Panc1 (cell line): ENCODE data around the gene HSF2BP. TPM values are rescaled to one million over a fixed set of nuclear protein-coding genes. Genes with fewer than 3 reads are reported as not detected.

Experiments used
- ATAC-seq: fragments of 200-7000 bp; cut with Tn5 transposase; 2 replicates; pipeline ENCODE4 v1.9.1; 2020; ENCODE audit warnings: mild to moderate bottlenecking, moderate library complexity
- BruUV-seq: library from RNA; stranded (reverse); fragments of 400-500 nt; replicated peaks from 2 replicates; lab custom pipeline; 2021; lab: Mats Ljungman, UMichigan
- CTCF ChIA-PET: fragments of 300-600 bp; sonication (Branson Sonifier 250); formaldehyde crosslinking; loops from one replicate; lab custom pipeline; 2022; ENCODE audit warnings: antibody characterized with exemption; lab: Charles Lee
- POLR2A ChIA-PET: fragments of 300-600 bp; sonication (Branson Sonifier 250); formaldehyde crosslinking; loops from one replicate; lab custom pipeline; 2022; ENCODE audit warnings: antibody characterized with exemption; lab: Charles Lee
- DNase-seq: peaks from one replicate; pipeline ENCODE4 v3.0.0-alpha.2; 2010; ENCODE audit warnings: low read depth, low spot score
- H3K27ac ChIP-seq: 2 replicates; pipeline ENCODE4 v1.5.1; 2011; ENCODE audit warnings: mild to moderate bottlenecking, low read length, inconsistent platforms
- H3K27me3 ChIP-seq: fragments of 200-500 bp; sonication (Bioruptor generic); 2 replicates; pipeline ENCODE4 v1.6.0; 2014; ENCODE audit warnings: low read length, inconsistent platforms; ENCODE audit not compliant: control insufficient read depth, insufficient read depth
- H3K36me3 ChIP-seq: fragments of 200-500 bp; sonication (Bioruptor generic); 2 replicates; pipeline ENCODE4 v1.5.1; 2014; ENCODE audit warnings: inconsistent platforms, mild to moderate bottlenecking, low read length, moderate library complexity; ENCODE audit not compliant: control insufficient read depth, insufficient read depth
- H3K4me1 ChIP-seq: 2 replicates; pipeline ENCODE4 v1.5.1; 2011; ENCODE audit warnings: inconsistent platforms, mild to moderate bottlenecking, low read length, moderate library complexity; ENCODE audit not compliant: control insufficient read depth, insufficient read depth
- H3K4me3 ChIP-seq, 2 experiments: 2 replicates each; pipeline ENCODE4 v1.5.1; 2011 to 2012; ENCODE audit warnings: low read depth in 2 of 2, low read length in 2 of 2, mild to moderate bottlenecking in 2 of 2, inconsistent platforms in 1 of 2, moderate library complexity in 1 of 2
- H3K9me3 ChIP-seq: fragments of 200-500 bp; sonication (Bioruptor generic); 2 replicates; pipeline ENCODE4 v1.5.1; 2014; ENCODE audit warnings: low read depth, mild to moderate bottlenecking, inconsistent platforms, low read length, moderate library complexity; ENCODE audit not compliant: control insufficient read depth, insufficient read depth
- POLR2AphosphoS5 ChIP-seq: IDR thresholded peaks from 2 replicates; pipeline ENCODE4 v1.6.1; 2012; ENCODE audit warnings: mild to moderate bottlenecking, low read depth, low read length, moderate library complexity
- SIN3A ChIP-seq: IDR thresholded peaks from 2 replicates; pipeline ENCODE4 v1.6.1; 2012; ENCODE audit warnings: low read depth, mild to moderate bottlenecking, low read length, moderate library complexity, borderline replicate concordance; ENCODE audit not compliant: insufficient read depth
- TCF7L2 ChIP-seq: IDR thresholded peaks from 2 replicates; pipeline ENCODE4 v1.6.1; 2011; ENCODE audit warnings: mild to moderate bottlenecking, low read depth, low read length, inconsistent platforms
- in situ Hi-C: cut with HindIII; loops from 2 replicates; pipeline ENCODE4 v1.10.0; 2016; ENCODE audit warnings: low sequenced_read_pairs, low pct_unique_long_range_greater_than_20kb
- intact Hi-C: fragments of 100-400 bp; cut with micrococcal nuclease; formaldehyde crosslinking; loops from one replicate; pipeline ENCODE4 v1.10.0; 2022; ENCODE audit not compliant: unreplicated experiment
- total RNA-seq: library from RNA; stranded (reverse); gene quantifications from one replicate; pipeline ENCODE4 v1.2.1, GENCODE V29; 2021; ENCODE audit not compliant: unreplicated experiment
- TF ChIP-seq, protein P1 (sequence below), 2 experiments: IDR thresholded peaks; 2 replicates each; pipeline ENCODE4 v1.6.1; 2011 to 2012; ENCODE audit warnings: low read depth in 2 of 2, control low read depth in 1 of 2, low read length in 1 of 2, mild to moderate bottlenecking in 1 of 2, moderate library complexity in 1 of 2; ENCODE audit not compliant: insufficient read depth in 1 of 2
- TF ChIP-seq, protein P2 (sequence below): fragments of 450-650 bp; IDR thresholded peaks from 2 replicates; pipeline ENCODE4 v1.5.1; 2017; ENCODE audit warnings: mild to moderate bottlenecking

The HSF2BP gene
- total RNA-seq, 1 experiment from 2014 or later = 4.2 TPM

DNA sequence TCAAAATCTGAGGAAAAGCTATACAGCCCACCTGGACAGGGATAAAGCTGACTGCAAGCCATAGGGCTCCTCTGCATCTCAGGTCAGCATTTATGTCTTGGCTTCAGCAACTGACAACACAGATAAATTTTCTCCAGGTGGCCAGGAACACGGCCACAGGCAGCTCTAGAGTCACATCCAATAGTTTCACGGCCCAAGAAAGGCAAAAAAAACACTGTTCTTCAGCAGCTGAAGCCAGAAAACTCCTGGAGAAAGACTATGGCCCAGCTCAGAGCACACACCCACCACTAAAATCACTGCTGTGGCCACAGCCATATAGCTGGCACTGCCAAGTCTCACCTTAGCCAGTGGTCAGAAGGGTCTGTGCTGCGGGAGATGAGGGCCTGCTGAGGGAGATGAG, 77.8 kb downstream of the HSF2BP start:
- ATAC-seq (no peak), DNase-seq (no peak)
- in situ Hi-C loops = no loop called here
- ChIA-PET POLR2A (no interaction called here), CTCF (interaction anchor here (0.6 kb wide), 1 partner anchor 769 kb away, joined by 4 read pairs; no protein-coding TSS in a partner anchor)
- TF ChIP-seq, protein P1, sequence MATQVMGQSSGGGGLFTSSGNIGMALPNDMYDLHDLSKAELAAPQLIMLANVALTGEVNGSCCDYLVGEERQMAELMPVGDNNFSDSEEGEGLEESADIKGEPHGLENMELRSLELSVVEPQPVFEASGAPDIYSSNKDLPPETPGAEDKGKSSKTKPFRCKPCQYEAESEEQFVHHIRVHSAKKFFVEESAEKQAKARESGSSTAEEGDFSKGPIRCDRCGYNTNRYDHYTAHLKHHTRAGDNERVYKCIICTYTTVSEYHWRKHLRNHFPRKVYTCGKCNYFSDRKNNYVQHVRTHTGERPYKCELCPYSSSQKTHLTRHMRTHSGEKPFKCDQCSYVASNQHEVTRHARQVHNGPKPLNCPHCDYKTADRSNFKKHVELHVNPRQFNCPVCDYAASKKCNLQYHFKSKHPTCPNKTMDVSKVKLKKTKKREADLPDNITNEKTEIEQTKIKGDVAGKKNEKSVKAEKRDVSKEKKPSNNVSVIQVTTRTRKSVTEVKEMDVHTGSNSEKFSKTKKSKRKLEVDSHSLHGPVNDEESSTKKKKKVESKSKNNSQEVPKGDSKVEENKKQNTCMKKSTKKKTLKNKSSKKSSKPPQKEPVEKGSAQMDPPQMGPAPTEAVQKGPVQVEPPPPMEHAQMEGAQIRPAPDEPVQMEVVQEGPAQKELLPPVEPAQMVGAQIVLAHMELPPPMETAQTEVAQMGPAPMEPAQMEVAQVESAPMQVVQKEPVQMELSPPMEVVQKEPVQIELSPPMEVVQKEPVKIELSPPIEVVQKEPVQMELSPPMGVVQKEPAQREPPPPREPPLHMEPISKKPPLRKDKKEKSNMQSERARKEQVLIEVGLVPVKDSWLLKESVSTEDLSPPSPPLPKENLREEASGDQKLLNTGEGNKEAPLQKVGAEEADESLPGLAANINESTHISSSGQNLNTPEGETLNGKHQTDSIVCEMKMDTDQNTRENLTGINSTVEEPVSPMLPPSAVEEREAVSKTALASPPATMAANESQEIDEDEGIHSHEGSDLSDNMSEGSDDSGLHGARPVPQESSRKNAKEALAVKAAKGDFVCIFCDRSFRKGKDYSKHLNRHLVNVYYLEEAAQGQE (IDR thresholded peaks at IDR 0.05; ENCODE audit: insufficient read depth in 1 of 2, low read depth in 2 of 2, low read length in 1 of 2) = no peak
- peaks cover 9% of the 10 kb centered on the region for H3K4me1 ChIP-seq
- H3K9me3 ChIP-seq = no peaks in the 10 kb centered on the region
- H3K27me3 ChIP-seq = no peaks in the 10 kb centered on the region
- no TSS peak for BruUV-seq
- peak overlapping the region; percentile 7; the same call in 1 of the 2 replicates for H3K27ac ChIP-seq
- intact Hi-C loops = no loop called here
- H3K4me3 ChIP-seq = no peak overlapping the region
- no peaks in the 10 kb centered on the region for H3K36me3 ChIP-seq

DNA sequence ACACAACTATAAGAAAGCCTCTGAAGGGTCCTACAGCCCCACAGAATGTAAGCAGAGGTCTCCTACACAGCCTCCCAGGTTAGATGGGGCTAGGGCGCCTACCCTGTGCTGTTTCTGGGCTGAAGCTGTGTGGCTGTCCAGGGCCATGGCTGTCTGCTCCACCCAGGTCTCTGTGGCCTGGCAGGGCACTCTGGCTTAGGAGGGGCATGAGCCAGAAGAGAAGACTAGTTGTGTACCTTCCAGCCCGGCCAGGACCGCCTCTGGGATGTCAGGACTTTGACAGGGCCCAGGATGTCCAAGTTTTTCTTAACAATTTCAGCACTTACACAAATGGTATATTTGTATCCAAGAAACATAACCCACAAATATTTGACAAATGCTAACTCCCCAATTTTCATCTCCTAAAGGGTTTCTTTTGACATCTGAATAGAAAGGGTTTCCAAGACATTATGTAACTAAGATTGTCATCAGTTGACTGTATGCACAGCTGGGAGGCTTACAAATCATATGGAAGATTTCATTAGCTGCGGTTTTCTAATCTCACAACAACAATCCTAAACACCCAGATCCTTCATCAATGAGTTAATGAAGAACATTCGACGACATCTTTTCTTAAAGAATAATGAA, 80.5 kb downstream of the HSF2BP start:
- POLR2A ChIA-PET = no interaction called here
- intact Hi-C loops = no loop called here
- no peaks in the 10 kb centered on the region for H3K27me3 ChIP-seq
- DNase-seq = no peak
- no peaks in the 10 kb centered on the region for H3K9me3 ChIP-seq
- no peak overlapping the region; the same call in 1 of the 2 replicates for H3K27ac ChIP-seq
- no peak for ATAC-seq
- CTCF ChIA-PET = no interaction called here
- H3K4me3 ChIP-seq = no peak overlapping the region
- TF ChIP-seq, protein P2, sequence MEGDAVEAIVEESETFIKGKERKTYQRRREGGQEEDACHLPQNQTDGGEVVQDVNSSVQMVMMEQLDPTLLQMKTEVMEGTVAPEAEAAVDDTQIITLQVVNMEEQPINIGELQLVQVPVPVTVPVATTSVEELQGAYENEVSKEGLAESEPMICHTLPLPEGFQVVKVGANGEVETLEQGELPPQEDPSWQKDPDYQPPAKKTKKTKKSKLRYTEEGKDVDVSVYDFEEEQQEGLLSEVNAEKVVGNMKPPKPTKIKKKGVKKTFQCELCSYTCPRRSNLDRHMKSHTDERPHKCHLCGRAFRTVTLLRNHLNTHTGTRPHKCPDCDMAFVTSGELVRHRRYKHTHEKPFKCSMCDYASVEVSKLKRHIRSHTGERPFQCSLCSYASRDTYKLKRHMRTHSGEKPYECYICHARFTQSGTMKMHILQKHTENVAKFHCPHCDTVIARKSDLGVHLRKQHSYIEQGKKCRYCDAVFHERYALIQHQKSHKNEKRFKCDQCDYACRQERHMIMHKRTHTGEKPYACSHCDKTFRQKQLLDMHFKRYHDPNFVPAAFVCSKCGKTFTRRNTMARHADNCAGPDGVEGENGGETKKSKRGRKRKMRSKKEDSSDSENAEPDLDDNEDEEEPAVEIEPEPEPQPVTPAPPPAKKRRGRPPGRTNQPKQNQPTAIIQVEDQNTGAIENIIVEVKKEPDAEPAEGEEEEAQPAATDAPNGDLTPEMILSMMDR = no peak
- TF ChIP-seq, protein P1 (IDR thresholded peaks at IDR 0.05; ENCODE audit: insufficient read depth in 1 of 2, low read depth in 2 of 2, low read length in 1 of 2) = no peak
- TF ChIP-seq SIN3A = no peak
- TF ChIP-seq TCF7L2 = no peak
- TF ChIP-seq POLR2AphosphoS5 = no peak
- no peaks in the 10 kb centered on the region for H3K4me1 ChIP-seq
- no peaks in the 10 kb centered on the region for H3K36me3 ChIP-seq
- in situ Hi-C loops = no loop called here
- BruUV-seq = no TSS peak
